Activated effector memory CD4-positive, alpha-beta T cell treated with anti-CD3 and anti-CD28 coated beads, Interleukin-2, amount 50 U/mL, for 16 hours (primary cell): ENCODE data around the gene RBMS1.
"Not testable (repeated sequence)": the region's sequence is repeated elsewhere in the genome, so short reads cannot be mapped to it uniquely, and the experiment has no call there.

Experiments
- DNase-seq: peaks from one replicate; pipeline ENCODE4 v3.0.0-alpha.2; 2020

RBMS1 gene

GRCh38 chr2:160376576-160376975 lies 117.0 kb downstream of the RBMS1 start:
- DNase-seq, result no peak

- no peak for DNase-seq
Observed at GRCh38 chr2:160375802-160376469, 117.7 kb downstream of the RBMS1 start.

- DNase-seq, result no peak
Observed at GRCh38 chr2:160375037-160375436, 118.6 kb downstream of the RBMS1 start.

GRCh38 chr2:160373666-160374065 lies 119.9 kb downstream of the RBMS1 start:
- no peak for DNase-seq

- no peak for DNase-seq
Observed at GRCh38 chr2:160373263-160373662, 120.3 kb downstream of the RBMS1 start.

GRCh38 chr2:160372585-160372984 lies 121.0 kb downstream of the RBMS1 start:
- DNase-seq, result no peak

- no peak for DNase-seq
Observed at GRCh38 chr2:160372010-160372356, 121.6 kb downstream of the RBMS1 start.

- no peak for DNase-seq
Observed at GRCh38 chr2:160371251-160372009, 122.2 kb downstream of the RBMS1 start.

GRCh38 chr2:160368988-160369930 lies 124.3 kb downstream of the RBMS1 start:
- no peak for DNase-seq

- DNase-seq, result no peak
Observed at GRCh38 chr2:160367887-160368286, 125.7 kb downstream of the RBMS1 start.

GRCh38 chr2:160367139-160367538 lies 126.5 kb downstream of the RBMS1 start:
- DNase-seq, result not testable (repeated sequence)

- no peak for DNase-seq
Observed at GRCh38 chr2:160366474-160366873, 127.1 kb downstream of the RBMS1 start.

- DNase-seq, result no peak
Observed at GRCh38 chr2:160365716-160366367, 127.8 kb downstream of the RBMS1 start.

- DNase-seq, result no peak
Observed at GRCh38 chr2:160364364-160364763, 129.2 kb downstream of the RBMS1 start.

GRCh38 chr2:160363961-160364360 lies 129.6 kb downstream of the RBMS1 start:
- no peak for DNase-seq

- DNase-seq, result no peak
Observed at GRCh38 chr2:160363055-160363454, 130.6 kb downstream of the RBMS1 start.

- no peak for DNase-seq
Observed at GRCh38 chr2:160362541-160362940, 131.1 kb downstream of the RBMS1 start.

- DNase-seq, result no peak
Observed at GRCh38 chr2:160362018-160362417, 131.6 kb downstream of the RBMS1 start.

- DNase-seq, result no peak
Observed at GRCh38 chr2:160360089-160360757, 133.4 kb downstream of the RBMS1 start.

- DNase-seq, result no peak
Observed at GRCh38 chr2:160358046-160358445, 135.6 kb downstream of the RBMS1 start.

- DNase-seq, result no peak
Observed at GRCh38 chr2:160356485-160356884, 137.1 kb downstream of the RBMS1 start.

- DNase-seq, result no peak
Observed at GRCh38 chr2:160355080-160355479, 138.5 kb downstream of the RBMS1 start.
